Measurements from ENCODE around the gene RCN2. TPM values are rescaled to one million over a fixed set of nuclear protein-coding genes. Genes with fewer than 3 reads are reported as not detected.

The RCN2 gene
- total RNA-seq, 1 experiment from 2014 or later, result 48.1 TPM

DNA sequence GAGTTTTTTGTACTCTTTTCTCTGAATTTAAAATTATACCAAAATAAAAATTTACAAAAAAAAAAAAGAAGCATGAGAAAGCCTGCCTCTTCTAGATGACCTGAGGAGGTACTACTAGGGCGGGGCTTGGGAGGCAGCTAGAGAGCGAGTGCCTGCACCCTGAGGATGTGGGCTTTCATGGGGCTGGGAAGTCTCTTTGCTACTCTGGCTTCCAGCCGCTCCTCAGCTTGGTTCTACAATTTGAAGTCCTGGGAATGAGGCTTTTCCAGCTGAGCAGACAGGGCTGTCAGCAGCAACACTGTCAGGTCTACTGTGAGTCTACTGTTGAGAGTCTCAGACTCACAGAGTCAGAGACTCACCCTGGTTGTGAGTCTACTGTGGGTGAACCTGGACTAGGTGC is 55.2 kb downstream of the RCN2 start:
- no TSS peak for BruUV-seq (replicated peaks)
- TF ChIP-seq, protein P1, sequence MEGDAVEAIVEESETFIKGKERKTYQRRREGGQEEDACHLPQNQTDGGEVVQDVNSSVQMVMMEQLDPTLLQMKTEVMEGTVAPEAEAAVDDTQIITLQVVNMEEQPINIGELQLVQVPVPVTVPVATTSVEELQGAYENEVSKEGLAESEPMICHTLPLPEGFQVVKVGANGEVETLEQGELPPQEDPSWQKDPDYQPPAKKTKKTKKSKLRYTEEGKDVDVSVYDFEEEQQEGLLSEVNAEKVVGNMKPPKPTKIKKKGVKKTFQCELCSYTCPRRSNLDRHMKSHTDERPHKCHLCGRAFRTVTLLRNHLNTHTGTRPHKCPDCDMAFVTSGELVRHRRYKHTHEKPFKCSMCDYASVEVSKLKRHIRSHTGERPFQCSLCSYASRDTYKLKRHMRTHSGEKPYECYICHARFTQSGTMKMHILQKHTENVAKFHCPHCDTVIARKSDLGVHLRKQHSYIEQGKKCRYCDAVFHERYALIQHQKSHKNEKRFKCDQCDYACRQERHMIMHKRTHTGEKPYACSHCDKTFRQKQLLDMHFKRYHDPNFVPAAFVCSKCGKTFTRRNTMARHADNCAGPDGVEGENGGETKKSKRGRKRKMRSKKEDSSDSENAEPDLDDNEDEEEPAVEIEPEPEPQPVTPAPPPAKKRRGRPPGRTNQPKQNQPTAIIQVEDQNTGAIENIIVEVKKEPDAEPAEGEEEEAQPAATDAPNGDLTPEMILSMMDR (IDR thresholded peaks at IDR 0.05; ENCODE audit: unreplicated experiment), result no peak
- H3K27me3 Mint-ChIP-seq (ENCODE audit: insufficient read depth, unreplicated experiment), result no peaks in the 10 kb centered on the region

DNA sequence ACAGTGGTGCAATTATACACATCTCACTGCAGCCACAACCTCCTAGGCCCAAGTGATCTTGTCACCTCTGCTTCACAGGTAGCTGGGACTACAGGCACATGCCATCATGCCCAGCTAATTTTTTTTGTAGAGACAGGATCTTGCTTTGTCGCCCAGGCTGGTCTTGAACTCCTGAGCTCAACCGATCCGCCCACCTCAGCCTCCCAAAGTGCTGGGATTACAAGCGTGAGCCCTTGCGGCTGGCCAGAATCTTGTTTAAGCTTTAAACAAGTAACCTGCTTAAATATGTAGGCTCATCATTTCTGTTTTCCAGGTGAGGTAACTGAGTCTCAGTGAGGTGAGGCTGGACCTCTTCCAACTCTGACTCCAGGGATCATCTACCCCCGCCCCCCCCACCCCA is 55.7 kb downstream of the RCN2 start:
- ChIA-PET POLR2A (no interaction called here), CTCF (no interaction called here)
- no peaks in the 10 kb centered on the region for H3K9me3 Mint-ChIP-seq (ENCODE audit: unreplicated experiment)
- no peaks in the 10 kb centered on the region for H3K27me3 Mint-ChIP-seq (ENCODE audit: insufficient read depth, unreplicated experiment)
- no TSS peak for BruUV-seq (replicated peaks)
- TF ChIP-seq, protein P1 (IDR thresholded peaks at IDR 0.05; ENCODE audit: unreplicated experiment), result no peak
- H3K4me1 Mint-ChIP-seq (ENCODE audit: insufficient read depth, unreplicated experiment), result no peaks in the 10 kb centered on the region
- H3K4me3 Mint-ChIP-seq (ENCODE audit: unreplicated experiment), result no peak overlapping the region
- DNase-seq (ENCODE audit: unreplicated experiment), result no peak
- H3K36me3 Mint-ChIP-seq (ENCODE audit: insufficient read depth, unreplicated experiment), result no peaks in the 10 kb centered on the region
- H3K27ac Mint-ChIP-seq (ENCODE audit: low read depth, unreplicated experiment), result no peak overlapping the region
- intact Hi-C loops (cut with micrococcal nuclease), result no loop called here

More for the DNA sequence above, 55.2 kb downstream of the RCN2 start:
- H3K4me1 Mint-ChIP-seq (ENCODE audit: insufficient read depth, unreplicated experiment), result no peaks in the 10 kb centered on the region
- H3K36me3 Mint-ChIP-seq (ENCODE audit: insufficient read depth, unreplicated experiment), result no peaks in the 10 kb centered on the region
- intact Hi-C loops (cut with micrococcal nuclease), result no loop called here
- CTCF ChIA-PET, result interaction anchor here (0.6 kb wide), 1 partner anchor 200 kb away, joined by 3 read pairs; no protein-coding TSS in a partner anchor
- no peak for DNase-seq (ENCODE audit: unreplicated experiment)
- no peak overlapping the region for H3K4me3 Mint-ChIP-seq (ENCODE audit: unreplicated experiment)
- no peak overlapping the region for H3K27ac Mint-ChIP-seq (ENCODE audit: low read depth, unreplicated experiment)
- H3K9me3 Mint-ChIP-seq (ENCODE audit: unreplicated experiment), result no peaks in the 10 kb centered on the region
- POLR2A ChIA-PET, result no interaction called here

DNA sequence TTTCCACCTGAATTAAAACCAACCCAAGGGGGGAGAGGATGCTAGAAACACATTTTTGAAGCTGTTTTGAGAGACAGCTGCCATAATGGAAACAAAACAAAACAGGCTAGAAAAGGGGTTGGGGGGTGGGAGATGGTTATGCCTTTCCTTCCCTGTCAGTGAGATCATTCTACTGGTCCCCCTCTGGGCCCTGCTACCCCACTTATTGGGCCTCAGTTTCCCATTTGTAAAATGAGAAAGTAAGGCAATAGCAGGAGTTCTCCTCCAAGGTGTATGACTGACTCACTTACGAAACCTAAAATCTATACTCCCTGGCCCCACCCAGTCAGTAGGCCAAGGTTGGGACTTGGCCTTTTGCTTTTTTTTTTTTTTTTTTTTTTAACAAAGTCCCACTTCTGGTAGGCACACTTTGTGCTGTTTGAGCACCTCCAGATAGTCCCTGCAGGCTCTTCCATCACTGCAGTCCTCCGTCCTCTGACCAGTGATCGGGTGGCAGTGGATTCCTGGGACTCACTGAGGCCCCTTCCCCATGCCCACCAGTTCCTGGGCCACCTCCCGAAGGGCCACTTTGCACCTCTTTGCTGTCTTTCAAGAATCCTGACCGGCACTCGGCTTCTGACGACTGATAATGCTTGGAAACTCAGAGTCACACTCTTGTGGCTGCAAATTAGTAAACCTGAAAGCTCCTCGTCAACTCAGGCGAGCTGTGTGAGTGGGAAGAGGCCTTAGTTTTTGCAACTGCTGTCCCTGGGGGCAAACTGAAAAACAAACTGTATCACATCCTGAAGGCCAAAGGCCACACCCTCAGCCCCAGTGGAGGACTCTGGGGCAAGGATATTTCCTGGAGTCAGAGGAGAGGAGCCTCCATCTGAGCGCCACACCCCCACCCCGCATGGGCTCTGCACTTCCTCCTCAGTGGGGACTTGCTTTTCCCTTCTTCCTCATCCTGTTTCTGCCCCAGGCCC is 56.6 kb downstream of the RCN2 start:
- ChIA-PET CTCF (no interaction called here), POLR2A (interaction anchor here (0.7 to 0.9 kb wide), 2 partner anchors 49 to 62 kb away, joined by 3 read pairs; no protein-coding TSS in a partner anchor)
- DNase-seq (ENCODE audit: unreplicated experiment), result no peak
- Mint-ChIP-seq H3K9me3 (ENCODE audit: unreplicated experiment) (no peaks in the 10 kb centered on the region), H3K27ac (ENCODE audit: low read depth, unreplicated experiment) (no peak overlapping the region), H3K36me3 (ENCODE audit: insufficient read depth, unreplicated experiment) (no peaks in the 10 kb centered on the region), H3K27me3 (ENCODE audit: insufficient read depth, unreplicated experiment) (no peaks in the 10 kb centered on the region), H3K4me1 (ENCODE audit: insufficient read depth, unreplicated experiment) (no peaks in the 10 kb centered on the region), H3K4me3 (ENCODE audit: unreplicated experiment) (no peak overlapping the region)
- TF ChIP-seq, protein P1 (IDR thresholded peaks at IDR 0.05; ENCODE audit: unreplicated experiment), result no peak
- intact Hi-C loops (cut with micrococcal nuclease), result no loop called here
- no TSS peak for BruUV-seq (replicated peaks)

DNA sequence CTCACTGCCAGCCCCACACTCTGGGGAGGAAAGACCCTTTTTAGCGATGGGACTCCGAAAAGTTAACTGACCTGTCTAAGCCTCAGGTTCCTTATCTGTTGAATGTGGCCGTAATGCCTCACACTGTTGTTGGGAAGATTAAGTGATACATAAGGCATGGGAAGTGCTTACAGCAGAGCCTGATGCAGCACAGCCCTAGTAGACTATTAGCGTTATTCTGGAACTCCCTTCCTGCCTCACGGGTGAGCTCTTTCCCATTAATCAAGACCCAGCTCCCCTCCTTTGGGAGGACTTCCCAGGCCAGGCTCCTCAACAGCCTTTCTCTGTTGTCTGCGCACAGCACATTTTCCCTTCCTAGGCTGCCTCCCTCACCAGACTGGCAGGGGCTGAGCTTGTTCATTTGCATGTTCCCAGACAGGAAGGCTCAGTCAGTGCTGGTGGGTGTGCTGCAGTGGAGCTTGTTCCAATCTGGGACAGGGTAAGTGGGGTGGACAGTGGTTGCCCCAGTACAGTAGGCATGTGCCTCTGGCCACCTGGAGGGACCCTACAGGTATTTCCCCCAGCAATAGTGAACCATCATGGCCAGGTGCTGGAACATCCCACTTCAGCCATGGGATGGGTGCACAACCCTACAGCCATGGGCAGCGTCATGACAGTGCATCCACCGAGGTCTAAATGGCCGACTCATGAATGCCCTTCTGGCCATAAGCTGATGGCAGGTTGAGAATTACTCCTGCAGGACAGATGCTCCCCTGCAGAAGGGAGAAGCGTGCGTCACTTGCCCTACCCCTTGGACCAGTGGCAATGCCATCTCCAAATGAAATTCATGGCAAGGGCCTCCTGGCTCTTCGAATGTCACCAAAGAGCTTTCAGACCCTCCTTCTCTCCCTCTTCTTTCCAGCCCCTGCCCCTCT is 57.6 kb downstream of the RCN2 start:
- CTCF ChIA-PET, result interaction anchor here (0.7 kb wide), 1 partner anchor 867 kb away, joined by 3 read pairs; no protein-coding TSS in a partner anchor
- BruUV-seq (replicated peaks), result no TSS peak
- intact Hi-C loops (cut with micrococcal nuclease), result no loop called here
- Mint-ChIP-seq H3K27me3 (ENCODE audit: insufficient read depth, unreplicated experiment) (no peaks in the 10 kb centered on the region), H3K4me3 (ENCODE audit: unreplicated experiment) (no peak overlapping the region), H3K27ac (ENCODE audit: low read depth, unreplicated experiment) (no peak overlapping the region), H3K4me1 (ENCODE audit: insufficient read depth, unreplicated experiment) (no peaks in the 10 kb centered on the region), H3K9me3 (ENCODE audit: unreplicated experiment) (no peaks in the 10 kb centered on the region), H3K36me3 (ENCODE audit: insufficient read depth, unreplicated experiment) (no peaks in the 10 kb centered on the region)
- TF ChIP-seq, protein P1 (IDR thresholded peaks at IDR 0.05; ENCODE audit: unreplicated experiment), result no peak
- DNase-seq (ENCODE audit: unreplicated experiment), result no peak
- POLR2A ChIA-PET, result interaction anchor here (0.7 to 0.9 kb wide), 2 partner anchors 50 to 61 kb away, joined by 3 read pairs; no protein-coding TSS in a partner anchor

Data from MCF 10A (cell line).